Head of caudate nucleus (tissue), 42 donors: ENCODE measurements around the gene RASGRP3.

ENCODE experiments used
- DNase-seq, 42 donors: peaks; one replicate each; pipeline versions ENCODE4 v3.0.0 to v3.0.0-alpha.2; 2020 to 2021; ENCODE audit warnings: mixed read lengths in 7 of 42
- intact Hi-C: fragments of 100-400 bp; cut with DNase I; formaldehyde crosslinking; loops from one replicate; pipeline ENCODE4 v1.15.0; 2022

RASGRP3 gene

DNA sequence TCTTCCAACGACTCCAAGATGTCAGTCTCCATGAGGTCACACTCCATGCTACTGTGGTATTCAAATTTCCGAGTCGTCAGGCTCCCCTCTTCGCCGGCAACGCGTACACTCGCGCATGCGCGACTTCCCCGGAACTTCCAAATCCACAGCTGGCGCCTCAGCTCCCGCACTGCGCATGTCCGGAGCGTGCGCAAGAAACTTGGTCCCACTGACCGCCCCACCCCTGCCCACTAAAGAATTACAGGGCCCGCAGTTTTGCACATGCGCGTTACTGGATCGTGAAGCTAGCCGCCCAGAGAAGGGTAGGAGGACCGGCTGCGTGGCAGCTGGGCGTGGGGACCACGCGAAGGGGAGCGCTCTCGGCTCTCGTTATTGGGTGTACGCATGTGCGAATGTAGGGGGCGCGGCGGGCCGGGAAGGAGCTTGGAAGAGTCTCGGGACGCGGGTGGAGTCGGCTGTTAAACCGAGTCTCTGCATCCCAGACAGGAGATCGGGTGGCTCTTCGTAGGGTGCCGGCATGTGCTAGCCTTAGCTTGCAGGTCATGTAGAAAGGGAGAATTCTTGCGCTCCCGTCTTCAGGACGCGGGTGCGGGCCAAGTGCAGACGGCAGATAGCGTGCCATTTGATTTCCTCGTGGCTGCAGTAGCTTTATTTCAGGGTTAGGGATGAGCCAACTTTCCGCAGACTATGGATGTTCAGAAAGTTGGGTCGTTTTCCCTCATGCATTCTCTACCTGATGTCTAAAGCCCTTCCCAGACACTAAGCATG is 122.9 kb downstream of the RASGRP3 start, which contains the start of gene FAM98A:
FAM98A (minus strand) TSS at position 125 of the 768 bp plus-strand sequence; CDS start at position 47, 78 bp downstream.
- intact Hi-C loops = loop anchor here (5.0 kb wide), 1 partner anchor 122 kb away; the partner anchor contains the start of gene RASGRP3
- peak; percentile 95 to 99 (median 98) for DNase-seq

DNA sequence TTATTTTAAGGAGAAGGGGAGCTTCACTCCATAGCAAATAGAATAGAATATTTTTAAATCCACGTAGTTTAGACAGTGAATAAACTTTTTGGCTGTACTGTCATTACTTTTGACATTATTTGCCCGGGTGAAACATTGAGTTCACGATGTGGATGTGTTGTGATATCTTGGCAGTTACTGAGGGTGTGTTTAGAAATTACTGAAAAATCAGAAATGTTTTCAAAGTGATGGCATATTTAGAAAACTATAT is 123.4 kb downstream of the RASGRP3 start:
- DNase-seq = no peak
- intact Hi-C loops = loop anchor here (5.0 kb wide), 1 partner anchor 123 kb away; the partner anchor contains the start of gene RASGRP3

DNA sequence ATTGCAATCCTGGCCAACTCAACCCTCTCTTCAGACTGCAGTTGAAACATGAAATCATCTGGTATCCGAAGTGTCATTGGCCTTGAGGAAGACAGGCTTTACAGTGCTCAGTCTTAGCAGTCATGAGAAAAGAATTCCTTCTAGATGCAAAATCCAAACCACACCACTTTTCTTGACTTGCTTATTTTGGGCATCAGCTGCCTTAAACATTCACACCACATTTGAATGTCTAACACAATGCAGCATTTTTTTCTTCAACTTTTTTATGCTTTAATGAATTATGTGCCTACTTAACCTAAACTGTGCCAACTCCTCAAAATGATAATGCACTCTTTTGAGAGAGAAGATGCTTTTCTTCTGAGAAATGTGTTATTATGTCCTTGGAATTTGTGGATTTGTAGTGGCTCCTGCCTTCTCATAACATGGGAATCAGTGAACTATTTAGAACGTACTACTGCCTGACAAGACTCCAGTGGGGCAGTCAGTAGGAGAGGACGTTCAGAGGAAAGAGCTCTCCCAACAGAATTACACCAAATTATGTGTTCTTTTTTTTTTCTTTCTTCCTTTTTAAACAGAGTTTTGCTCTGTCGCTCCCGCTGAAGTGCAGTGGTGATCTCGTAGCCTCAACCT is 125.9 kb downstream of the RASGRP3 start:
- intact Hi-C loops = no loop called here
- DNase-seq = no peak

DNA sequence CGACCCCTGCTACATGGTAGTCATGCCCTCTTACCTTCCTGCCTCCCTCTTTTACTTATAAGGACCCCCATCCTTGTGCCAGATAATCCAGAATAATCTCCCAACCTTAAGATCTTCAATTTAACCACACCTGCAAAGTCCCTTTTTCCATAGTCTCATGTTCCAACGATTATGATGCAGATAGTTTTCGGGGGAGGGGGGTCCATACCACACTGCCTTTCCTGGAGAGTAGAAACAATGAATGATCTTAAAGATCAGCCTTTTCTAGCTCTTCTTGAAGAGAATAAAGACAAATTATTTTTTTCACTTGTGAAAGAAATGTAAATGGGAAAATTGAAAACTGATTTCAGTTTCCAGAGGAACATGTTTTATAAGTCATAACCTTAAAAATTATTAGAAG is 127.0 kb downstream of the RASGRP3 start:
- DNase-seq = no peak
- intact Hi-C loops = no loop called here

DNA sequence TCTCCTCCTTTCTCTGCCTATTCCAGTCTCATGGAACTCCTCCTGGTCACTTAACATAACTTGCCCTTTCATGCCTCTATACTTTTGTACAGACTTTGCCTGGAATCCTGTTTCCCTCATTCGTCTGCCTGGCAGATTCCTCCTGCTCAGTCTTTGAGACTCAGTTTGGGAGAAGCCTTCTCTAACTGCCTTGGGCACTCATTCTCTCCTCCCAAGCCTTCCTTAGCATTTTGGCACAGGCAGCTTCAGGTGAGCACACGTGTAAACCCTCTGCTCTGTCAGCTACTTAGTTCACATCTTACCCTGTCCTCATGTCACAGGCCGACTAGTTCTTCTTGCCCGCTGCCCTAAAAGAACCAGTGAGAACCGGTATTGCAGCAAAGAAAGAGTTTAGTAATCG is 128.6 kb downstream of the RASGRP3 start:
- DNase-seq = no peak

DNA sequence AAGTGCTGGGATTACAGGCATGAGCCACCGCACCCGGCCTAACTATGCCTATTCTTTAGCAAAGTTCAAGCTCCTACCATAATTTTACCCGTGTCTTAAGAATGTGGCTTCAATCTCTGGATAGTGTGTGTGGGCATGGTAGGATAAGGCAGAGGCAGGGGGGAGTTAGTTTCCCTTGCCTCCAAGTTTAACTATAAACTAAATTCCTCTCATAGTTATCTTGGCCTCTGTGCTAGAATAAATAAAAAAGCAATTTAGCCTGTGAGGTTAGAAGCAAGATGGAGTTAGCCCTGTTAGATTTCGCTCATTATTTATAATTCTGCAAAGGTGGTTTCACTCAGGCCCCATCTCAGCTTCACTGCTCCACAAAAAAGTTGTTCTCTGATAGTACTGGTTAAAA is 129.7 kb downstream of the RASGRP3 start:
- intact Hi-C loops = no loop called here
- no peak for DNase-seq

More for the DNA sequence above, 128.6 kb downstream of the RASGRP3 start:
- intact Hi-C loops = no loop called here

DNA sequence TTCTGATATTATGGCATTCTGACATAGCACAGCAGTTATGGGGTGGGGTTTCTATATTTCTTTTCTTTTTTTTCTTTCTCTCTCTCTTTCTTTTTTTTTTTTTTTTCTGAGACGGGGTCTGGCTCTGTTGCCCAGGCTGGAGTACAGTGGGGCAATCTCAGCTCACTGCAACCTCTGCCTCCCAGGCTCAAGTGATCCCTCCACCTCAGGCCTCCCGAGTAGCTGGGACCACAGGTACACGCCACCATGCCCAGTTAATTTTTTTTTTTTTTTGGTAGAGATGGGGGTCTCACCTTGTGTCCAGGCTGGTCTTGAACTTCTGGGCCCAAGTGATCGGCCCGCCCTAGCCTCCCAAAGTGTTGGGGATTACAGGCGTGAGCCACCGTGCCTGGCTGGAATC is 130.2 kb downstream of the RASGRP3 start:
- intact Hi-C loops = no loop called here
- no peak for DNase-seq

DNA sequence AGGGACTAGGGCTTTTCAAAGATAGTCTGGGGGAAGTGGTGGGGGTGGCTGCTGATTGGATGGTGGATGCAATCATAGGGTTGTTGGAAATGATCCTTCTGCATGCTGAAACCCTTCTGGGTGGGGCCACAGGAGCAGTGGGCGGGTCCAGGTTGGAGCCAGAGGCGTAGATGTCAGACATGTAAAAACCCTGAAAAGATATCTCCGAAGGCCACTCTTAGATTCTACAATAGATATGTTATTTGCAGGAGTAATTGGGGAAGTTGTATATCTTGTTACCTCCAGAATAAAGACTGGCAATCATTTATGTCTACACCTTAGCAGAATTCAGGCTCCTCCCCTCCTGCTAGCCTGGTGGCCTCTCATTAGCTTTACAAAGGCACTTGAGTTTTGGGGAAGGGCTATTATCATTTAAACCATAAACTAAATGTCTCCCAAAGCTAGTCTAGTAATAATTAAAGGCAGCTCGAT is 130.8 kb downstream of the RASGRP3 start:
- no peak for DNase-seq
- intact Hi-C loops = no loop called here

DNA sequence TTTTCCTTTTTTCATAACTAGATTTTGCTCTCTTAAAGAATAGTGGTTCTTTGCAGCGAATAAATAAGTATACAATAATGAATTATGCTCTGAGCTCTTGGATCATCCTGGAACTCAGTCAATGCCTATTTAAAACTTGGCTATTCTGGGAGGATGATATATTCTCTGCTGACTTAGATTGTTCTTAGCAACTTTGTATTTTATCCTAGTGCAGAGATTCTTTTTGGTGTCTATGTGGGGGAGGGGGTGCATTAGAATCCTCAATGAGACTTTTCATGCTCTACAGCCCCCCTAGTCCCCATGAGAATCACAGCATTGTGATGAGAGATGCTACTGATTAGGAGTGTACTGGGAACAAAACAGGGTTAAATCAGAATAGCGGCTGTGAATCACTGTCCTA is 131.5 kb downstream of the RASGRP3 start:
- DNase-seq = peak in 1 of 42 donors; percentile 12
- intact Hi-C loops = no loop called here

DNA sequence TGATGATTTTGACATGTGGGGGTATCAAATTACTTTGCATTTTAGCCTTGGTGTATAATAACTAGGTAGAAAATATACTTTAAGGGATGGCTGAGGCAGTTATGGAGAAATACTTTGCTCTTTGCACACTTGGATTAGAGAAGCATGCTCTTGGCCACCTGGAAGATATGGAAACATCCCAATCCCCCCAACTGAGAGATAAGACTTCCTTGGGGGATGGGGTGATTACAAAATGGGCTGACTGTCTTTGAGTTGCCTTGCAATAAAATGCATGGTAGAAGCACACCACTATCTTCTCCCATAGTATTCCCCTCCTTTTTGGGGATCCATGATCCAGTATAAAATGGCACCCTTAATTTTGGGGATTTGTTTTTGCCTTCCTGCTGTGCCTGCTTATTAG is 137.7 kb downstream of the RASGRP3 start:
- no peak for DNase-seq
- intact Hi-C loops = no loop called here
